ENCODE data around the gene RNU6-1. TPM values are rescaled to one million over a fixed set of nuclear protein-coding genes. Genes with fewer than 3 reads are reported as not detected.
A peak's percentile ranks its signal among the peaks of the same experiment; 100 is the strongest.

RNU6-1 gene
- total RNA-seq, 2 donors from 2014 or later: not detected

GRCh38 chr15:67829647-67830504, 10.0 kb downstream of the RNU6-1 start:
- Histone ChIP-seq H3K4me3 (no peak overlapping the region), H3K27ac (no peak overlapping the region), H3K9me3 (no peaks in the 10 kb centered on the region), H3K36me3 (no peaks in the 10 kb centered on the region), H3K27me3 (peaks cover 98% of the 10 kb centered on the region), H3K4me1 (peaks cover 35% of the 10 kb centered on the region), H3K9ac (ENCODE audit: low read depth in 2 of 2, low read length in 2 of 2) (no peak overlapping the region)
- no peak for TF ChIP-seq CTCF (IDR thresholded peaks at IDR 0.05)
- no peak for DNase-seq
- intact Hi-C loops (cut with DNase I): loop anchor here (10.0 kb wide), 1 partner anchor 285 kb away; the partner anchor contains the start of gene MAP2K5

DNA sequence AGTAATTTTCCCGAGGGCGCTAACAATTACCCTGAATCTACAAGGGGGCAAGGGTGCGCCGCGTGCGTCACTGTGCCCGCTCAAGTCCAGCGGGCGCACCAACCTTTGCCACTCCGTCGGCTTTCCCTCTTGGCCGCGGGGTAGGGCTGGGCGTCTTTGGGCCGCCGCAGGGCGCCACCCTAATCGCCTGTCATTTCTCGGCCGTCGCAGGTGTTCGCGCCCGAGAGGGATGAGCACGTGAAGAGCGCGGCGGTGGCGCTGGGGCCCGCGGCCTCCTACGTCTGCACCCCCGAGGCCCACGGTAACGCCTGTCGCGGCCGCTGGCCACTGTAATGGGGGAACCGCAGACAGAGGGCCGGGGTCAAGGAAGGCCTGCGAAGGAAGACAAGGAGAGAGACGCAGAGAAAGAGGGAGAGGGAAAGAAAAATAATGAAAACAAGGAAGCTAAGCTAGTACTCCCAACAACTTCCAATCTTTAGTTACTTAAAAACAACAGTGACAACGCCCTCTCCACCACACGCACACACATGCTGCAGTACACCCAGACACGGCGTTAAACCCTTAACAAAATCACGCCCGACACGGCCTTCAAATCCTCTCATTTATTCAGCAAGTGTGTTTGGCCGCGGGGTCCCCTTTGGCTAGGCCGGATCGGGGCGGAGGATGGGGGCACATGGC, 10.7 kb downstream of the RNU6-1 start:
- Histone ChIP-seq H3K27ac (no peak overlapping the region), H3K36me3 (no peaks in the 10 kb centered on the region), H3K9me3 (no peaks in the 10 kb centered on the region), H3K9ac (ENCODE audit: low read depth in 2 of 2, low read length in 2 of 2) (no peak overlapping the region), H3K27me3 (peaks cover 98% of the 10 kb centered on the region), H3K4me1 (peaks cover 28% of the 10 kb centered on the region), H3K4me3 (no peak overlapping the region)
- intact Hi-C loops (cut with DNase I): no loop called here
- DNase-seq: no peak
- no peak for TF ChIP-seq CTCF (IDR thresholded peaks at IDR 0.05)

- H3K4me3 ChIP-seq: peak overlapping the region; percentile 12
- no peaks in the 10 kb centered on the region for H3K36me3 ChIP-seq
- intact Hi-C loops (cut with DNase I): no loop called here
- no peak for DNase-seq
- no peaks in the 10 kb centered on the region for H3K9me3 ChIP-seq
- no peak for TF ChIP-seq CTCF (IDR thresholded peaks at IDR 0.05)
- H3K4me1 ChIP-seq: peaks cover 21% of the 10 kb centered on the region
- H3K9ac ChIP-seq (ENCODE audit: low read depth in 2 of 2, low read length in 2 of 2): no peak overlapping the region
- H3K27ac ChIP-seq: no peak overlapping the region
- peaks cover 98% of the 10 kb centered on the region for H3K27me3 ChIP-seq
These were observed 11.4 kb downstream of the RNU6-1 start for GRCh38 chr15:67828278-67828968.

DNA sequence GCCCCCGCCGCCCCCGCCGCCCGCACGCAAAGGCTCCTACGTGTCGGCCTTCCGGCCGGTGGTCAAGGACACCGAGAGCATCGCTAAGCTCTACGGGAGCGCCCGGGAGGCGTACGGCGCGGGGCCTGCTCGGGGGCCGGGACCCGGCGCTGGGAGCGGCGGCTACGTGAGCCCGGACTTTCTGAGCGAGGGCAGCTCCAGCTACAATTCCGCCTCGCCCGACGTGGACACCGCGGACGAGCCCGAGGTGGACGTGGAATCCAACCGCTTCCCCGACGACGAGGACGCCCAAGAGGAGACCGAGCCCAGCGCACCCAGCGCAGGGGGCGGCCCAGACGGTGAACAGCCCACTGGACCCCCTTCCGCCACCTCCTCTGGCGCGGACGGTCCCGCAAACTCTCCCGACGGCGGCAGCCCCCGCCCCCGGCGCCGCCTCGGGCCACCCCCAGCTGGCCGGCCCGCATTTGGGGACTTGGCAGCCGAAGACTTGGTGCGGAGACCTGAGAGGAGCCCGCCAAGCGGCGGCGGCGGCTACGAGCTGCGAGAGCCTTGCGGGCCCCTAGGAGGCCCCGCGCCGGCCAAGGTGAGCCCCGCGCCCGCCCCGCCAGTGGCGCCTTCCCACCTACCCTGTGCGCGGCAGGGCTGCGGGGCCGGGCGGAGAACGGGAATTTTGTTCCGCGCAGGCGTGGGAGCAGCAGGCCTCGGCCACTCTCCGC, 12.1 kb downstream of the RNU6-1 start:
- TF ChIP-seq CTCF (IDR thresholded peaks at IDR 0.05): no peak
- Histone ChIP-seq H3K27me3 (peaks cover 98% of the 10 kb centered on the region), H3K36me3 (no peaks in the 10 kb centered on the region), H3K9ac (ENCODE audit: low read depth in 2 of 2, low read length in 2 of 2) (no peak overlapping the region), H3K4me1 (peaks cover 21% of the 10 kb centered on the region), H3K27ac (no peak overlapping the region), H3K4me3 (peak overlapping the region; percentile 12), H3K9me3 (no peaks in the 10 kb centered on the region)
- intact Hi-C loops (cut with DNase I): no loop called here
- DNase-seq: no peak

Measured in colonic mucosa (tissue), 4 donors.